ENCODE measurements around the gene TNNC1.

TNNC1 gene

DNA sequence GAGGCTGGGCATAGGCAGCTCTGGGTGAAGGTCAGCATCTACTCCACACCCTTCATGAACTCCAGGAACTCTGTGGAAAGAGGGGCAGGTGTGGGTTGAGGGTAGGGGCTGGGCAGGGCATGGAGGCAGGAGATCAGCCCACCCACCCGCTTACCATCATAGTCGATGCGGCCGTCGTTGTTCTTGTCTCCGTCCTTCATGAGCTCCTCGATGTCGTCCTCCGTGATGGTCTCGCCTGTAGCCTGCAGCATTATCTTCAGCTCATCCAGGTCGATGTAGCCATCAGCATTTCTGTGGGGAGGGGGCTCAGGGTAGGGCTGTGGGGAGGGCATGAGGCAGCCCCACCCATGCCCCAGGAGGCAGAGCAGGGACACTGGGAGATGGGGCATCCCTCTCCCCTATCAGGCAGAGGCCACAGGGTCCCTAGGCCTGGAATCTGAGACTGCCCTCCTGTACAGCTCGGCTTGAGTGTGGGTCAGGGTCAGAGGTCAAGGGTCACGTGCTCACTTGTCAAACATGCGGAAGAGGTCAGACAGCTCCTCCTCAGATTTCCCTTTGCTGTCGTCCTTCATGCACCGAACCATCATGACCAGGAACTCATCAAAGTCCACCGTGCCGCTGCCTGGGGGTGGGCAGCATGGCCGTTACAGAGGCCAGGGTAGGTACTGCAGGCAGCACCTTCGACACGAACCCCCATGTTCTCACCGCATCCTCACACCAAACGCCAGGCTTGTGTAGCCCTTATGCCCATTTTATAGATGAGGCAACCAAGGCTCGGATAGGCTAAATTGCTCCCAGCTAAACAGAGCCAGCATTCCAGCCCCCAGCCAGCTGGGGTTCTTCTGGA is 2.4 kb downstream of the TNNC1 start:
- H3K4me3 ChIP-seq (replicated peaks; ENCODE audit: low read depth, low read length): no peak overlapping the region
- DNase-seq (ENCODE audit: low read depth): no peak
- TF ChIP-seq, protein P1, sequence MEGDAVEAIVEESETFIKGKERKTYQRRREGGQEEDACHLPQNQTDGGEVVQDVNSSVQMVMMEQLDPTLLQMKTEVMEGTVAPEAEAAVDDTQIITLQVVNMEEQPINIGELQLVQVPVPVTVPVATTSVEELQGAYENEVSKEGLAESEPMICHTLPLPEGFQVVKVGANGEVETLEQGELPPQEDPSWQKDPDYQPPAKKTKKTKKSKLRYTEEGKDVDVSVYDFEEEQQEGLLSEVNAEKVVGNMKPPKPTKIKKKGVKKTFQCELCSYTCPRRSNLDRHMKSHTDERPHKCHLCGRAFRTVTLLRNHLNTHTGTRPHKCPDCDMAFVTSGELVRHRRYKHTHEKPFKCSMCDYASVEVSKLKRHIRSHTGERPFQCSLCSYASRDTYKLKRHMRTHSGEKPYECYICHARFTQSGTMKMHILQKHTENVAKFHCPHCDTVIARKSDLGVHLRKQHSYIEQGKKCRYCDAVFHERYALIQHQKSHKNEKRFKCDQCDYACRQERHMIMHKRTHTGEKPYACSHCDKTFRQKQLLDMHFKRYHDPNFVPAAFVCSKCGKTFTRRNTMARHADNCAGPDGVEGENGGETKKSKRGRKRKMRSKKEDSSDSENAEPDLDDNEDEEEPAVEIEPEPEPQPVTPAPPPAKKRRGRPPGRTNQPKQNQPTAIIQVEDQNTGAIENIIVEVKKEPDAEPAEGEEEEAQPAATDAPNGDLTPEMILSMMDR (IDR thresholded peaks at IDR 0.05; ENCODE audit: low read length, missing control alignments): no peak

- no peak overlapping the region for H3K4me3 ChIP-seq (replicated peaks; ENCODE audit: low read depth, low read length)
- TF ChIP-seq, protein P1 (IDR thresholded peaks at IDR 0.05; ENCODE audit: low read length, missing control alignments): no peak
- DNase-seq (ENCODE audit: low read depth): no peak
Measured at GRCh38 chr3:52450489-52451236, 3.2 kb downstream of the TNNC1 start.

- TF ChIP-seq, protein P1 (IDR thresholded peaks at IDR 0.05; ENCODE audit: low read length, missing control alignments): no peak
- no peak for DNase-seq (ENCODE audit: low read depth)
Measured at GRCh38 chr3:52447512-52448355, 6.1 kb downstream of the TNNC1 start.

GRCh38 chr3:52446631-52447511 is 7.0 kb downstream of the TNNC1 start:
- TF ChIP-seq, protein P1 (IDR thresholded peaks at IDR 0.05; ENCODE audit: low read length, missing control alignments): no peak
- no peak overlapping the region for H3K4me3 ChIP-seq (replicated peaks; ENCODE audit: low read depth, low read length)
- peak; percentile 59 for DNase-seq (ENCODE audit: low read depth)

More at GRCh38 chr3:52447512-52448355, 6.1 kb downstream of the TNNC1 start:
- H3K4me3 ChIP-seq (replicated peaks; ENCODE audit: low read depth, low read length): no peak overlapping the region

- TF ChIP-seq, protein P1 (IDR thresholded peaks at IDR 0.05; ENCODE audit: low read length, missing control alignments): no peak
- H3K4me3 ChIP-seq (replicated peaks; ENCODE audit: low read depth, low read length): no peak overlapping the region
- no peak for DNase-seq (ENCODE audit: low read depth)
Measured at GRCh38 chr3:52446042-52446441, 7.8 kb downstream of the TNNC1 start.
